ENCODE measurements around the gene TESK1.
"Not testable (repeated sequence)": the region's sequence is repeated elsewhere in the genome, so short reads cannot be mapped to it uniquely, and the experiment has no call there.

TESK1 gene

GRCh38 chr9:35639631-35640030 is 34.6 kb downstream of the TESK1 start:
- no peaks in the 10 kb centered on the region for H3K27me3 ChIP-seq (replicated peaks; ENCODE audit: control insufficient read depth, insufficient read depth, low read length)
- DNase-seq (ENCODE audit: extremely low read depth, insufficient read length) = no peak
- H3K4me3 ChIP-seq (replicated peaks; ENCODE audit: low read depth, low read length) = no peak overlapping the region
- no peak for TF ChIP-seq CTCF (IDR thresholded peaks at IDR 0.05; ENCODE audit: insufficient read depth, low read length, poor library complexity, severe bottlenecking)
- H3K36me3 ChIP-seq (ENCODE audit: control insufficient read depth, insufficient read depth, low read length) = no peaks in the 10 kb centered on the region; the same call in 1 of the 2 replicates

- DNase-seq (ENCODE audit: extremely low read depth, insufficient read length); H3K27me3 ChIP-seq (replicated peaks; ENCODE audit: control insufficient read depth, insufficient read depth, low read length); H3K4me3 ChIP-seq (replicated peaks; ENCODE audit: low read depth, low read length); H3K36me3 ChIP-seq (ENCODE audit: control insufficient read depth, insufficient read depth, low read length): not testable (repeated sequence)
Observed at GRCh38 chr9:35640431-35640830, 35.4 kb downstream of the TESK1 start.

GRCh38 chr9:35641478-35641877 is 36.4 kb downstream of the TESK1 start:
- H3K4me3 ChIP-seq (replicated peaks; ENCODE audit: low read depth, low read length); H3K27me3 ChIP-seq (replicated peaks; ENCODE audit: control insufficient read depth, insufficient read depth, low read length); DNase-seq (ENCODE audit: extremely low read depth, insufficient read length); H3K36me3 ChIP-seq (ENCODE audit: control insufficient read depth, insufficient read depth, low read length): not testable (repeated sequence)

GRCh38 chr9:35643046-35643445 is 38.0 kb downstream of the TESK1 start:
- DNase-seq (ENCODE audit: extremely low read depth, insufficient read length) = no peak
- Histone ChIP-seq H3K36me3 (ENCODE audit: control insufficient read depth, insufficient read depth, low read length) (no peaks in the 10 kb centered on the region; the same call in 1 of the 2 replicates), H3K4me3 (replicated peaks; ENCODE audit: low read depth, low read length) (no peak overlapping the region), H3K27me3 (replicated peaks; ENCODE audit: control insufficient read depth, insufficient read depth, low read length) (no peaks in the 10 kb centered on the region)
- no peak for TF ChIP-seq CTCF (IDR thresholded peaks at IDR 0.05; ENCODE audit: insufficient read depth, low read length, poor library complexity, severe bottlenecking)

- peak overlapping the region; percentile 72 for H3K4me3 ChIP-seq (replicated peaks; ENCODE audit: low read depth, low read length)
- H3K27me3 ChIP-seq (replicated peaks; ENCODE audit: control insufficient read depth, insufficient read depth, low read length); DNase-seq (ENCODE audit: extremely low read depth, insufficient read length); H3K36me3 ChIP-seq (ENCODE audit: control insufficient read depth, insufficient read depth, low read length): not testable (repeated sequence)
Observed at GRCh38 chr9:35645736-35646135, 40.7 kb downstream of the TESK1 start.

- peak; percentile 37 for DNase-seq (ENCODE audit: extremely low read depth, insufficient read length)
- no peaks in the 10 kb centered on the region for H3K27me3 ChIP-seq (replicated peaks; ENCODE audit: control insufficient read depth, insufficient read depth, low read length)
- no peak for TF ChIP-seq CTCF (IDR thresholded peaks at IDR 0.05; ENCODE audit: insufficient read depth, low read length, poor library complexity, severe bottlenecking)
- H3K4me3 ChIP-seq (replicated peaks; ENCODE audit: low read depth, low read length) = peak overlapping the region; percentile 72
- H3K36me3 ChIP-seq (ENCODE audit: control insufficient read depth, insufficient read depth, low read length) = no peaks in the 10 kb centered on the region; the same call in 1 of the 2 replicates
Observed at GRCh38 chr9:35646153-35646532, 41.1 kb downstream of the TESK1 start.

- peak; percentile 98 for TF ChIP-seq CTCF (IDR thresholded peaks at IDR 0.05; ENCODE audit: insufficient read depth, low read length, poor library complexity, severe bottlenecking)
- peak; percentile 95 for DNase-seq (ENCODE audit: extremely low read depth, insufficient read length)
- Histone ChIP-seq H3K36me3 (ENCODE audit: control insufficient read depth, insufficient read depth, low read length) (no peaks in the 10 kb centered on the region; the same call in 1 of the 2 replicates), H3K4me3 (replicated peaks; ENCODE audit: low read depth, low read length) (peak overlapping the region; percentile 72), H3K27me3 (replicated peaks; ENCODE audit: control insufficient read depth, insufficient read depth, low read length) (no peaks in the 10 kb centered on the region)
Observed at GRCh38 chr9:35646533-35647265, 41.6 kb downstream of the TESK1 start.
